HG02759 (cell line): ENCODE measurements around the gene CNPY3.
A peak's percentile ranks its signal among the peaks of the same experiment; 100 is the strongest.
"Not testable (repeated sequence)": the region's sequence is repeated elsewhere in the genome, so short reads cannot be mapped to it uniquely, and the experiment has no call there.

Experiments used
- ATAC-seq: cut with Tn5 transposase; IDR thresholded peaks from one replicate; pipeline ENCODE4 v1.9.1; 2021; ENCODE audit warnings: mild to moderate bottlenecking, moderate library complexity; ENCODE audit not compliant: unreplicated experiment

CNPY3 gene

DNA sequence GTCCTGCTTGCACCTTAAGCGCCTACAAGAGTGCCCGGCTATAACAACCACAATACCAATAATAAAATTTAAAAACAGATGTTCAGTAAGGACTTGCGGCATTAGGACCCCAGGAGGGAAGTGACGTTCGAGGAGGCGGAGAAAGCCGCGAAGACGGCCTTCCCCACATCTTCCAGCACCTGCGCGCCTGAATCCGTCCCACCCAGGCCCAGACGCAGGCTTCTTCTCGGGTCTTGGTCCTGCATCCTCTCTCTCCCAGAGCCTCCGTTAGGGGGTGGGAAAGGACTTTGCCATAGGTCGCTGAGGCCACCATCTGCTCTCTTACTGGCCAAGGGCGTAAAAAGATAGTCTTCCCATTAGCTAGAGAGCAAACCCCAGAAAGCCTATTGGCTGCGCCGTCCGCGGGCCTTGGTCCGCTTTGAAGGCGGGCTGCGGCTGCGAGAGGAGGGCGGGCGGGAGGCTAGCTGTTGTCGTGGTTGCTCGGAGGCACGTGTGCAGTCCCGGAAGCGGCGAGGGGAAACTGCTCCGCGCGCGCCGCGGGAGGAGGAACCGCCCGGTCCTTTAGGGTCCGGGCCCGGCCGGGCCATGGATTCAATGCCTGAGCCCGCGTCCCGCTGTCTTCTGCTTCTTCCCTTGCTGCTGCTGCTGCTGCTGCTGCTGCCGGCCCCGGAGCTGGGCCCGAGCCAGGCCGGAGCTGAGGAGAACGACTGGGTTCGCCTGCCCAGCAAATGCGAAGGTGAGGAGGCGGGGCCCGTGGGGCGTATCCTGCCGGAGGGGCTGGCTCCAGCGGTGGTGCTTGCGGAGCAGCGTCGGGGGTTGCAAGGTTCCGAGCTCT lies at the start of gene CNPY3:
Gene CNPY3, plus strand, starts transcription at position 495 of the 835 bp plus-strand sequence. Its CDS starts 91 bp downstream, at position 586.
- ATAC-seq, result peak; percentile 81

DNA sequence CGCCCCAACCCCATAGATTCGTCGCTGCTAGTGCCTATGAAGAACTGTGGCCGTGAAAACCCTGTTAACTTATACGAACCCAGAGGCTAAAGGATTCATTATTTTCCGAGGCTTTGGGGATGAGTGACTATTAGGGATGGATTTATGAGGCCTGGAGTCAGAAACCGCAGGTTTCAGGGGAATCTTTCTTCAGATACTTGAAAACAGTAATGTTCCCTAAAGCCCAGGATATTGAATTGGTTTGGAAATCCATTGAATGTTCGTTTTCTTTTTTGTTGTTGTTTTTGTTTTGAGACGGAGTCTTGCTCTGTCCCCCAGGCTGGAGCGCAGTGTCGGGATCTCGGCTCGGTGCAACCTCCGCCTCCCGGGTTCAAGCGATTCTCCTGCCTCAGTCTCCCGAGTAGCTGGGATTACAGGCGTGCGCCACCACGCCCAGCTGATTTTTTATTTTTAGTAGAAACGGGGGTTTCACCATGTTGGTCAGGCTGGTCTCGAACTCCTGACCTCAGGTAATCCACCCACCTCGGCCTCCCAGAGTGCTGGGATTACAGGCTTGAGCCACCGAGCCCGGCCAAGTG lies 49.0 kb upstream of the CNPY3 start:
- ATAC-seq, result not testable (repeated sequence)

DNA sequence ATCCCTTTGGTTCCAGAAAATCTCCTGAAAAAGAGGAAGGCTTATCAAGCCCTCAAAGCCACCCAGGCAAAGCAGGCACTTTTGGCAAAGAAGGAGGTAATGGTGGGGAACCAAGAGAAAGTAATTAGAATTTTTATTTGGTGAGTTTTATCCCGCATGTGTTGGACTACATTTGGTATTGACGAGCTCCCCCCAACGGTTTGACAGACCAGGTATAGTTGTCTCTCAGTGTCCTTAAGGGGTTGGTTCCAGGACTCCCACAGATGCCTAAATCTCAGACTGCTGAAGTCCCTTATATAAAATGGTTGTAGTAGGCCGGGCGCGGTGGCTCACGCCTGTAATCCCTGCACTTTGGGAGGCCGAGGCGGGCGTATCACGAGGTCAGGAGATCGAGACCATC lies 48.4 kb upstream of the CNPY3 start:
- not testable (repeated sequence) for ATAC-seq

DNA sequence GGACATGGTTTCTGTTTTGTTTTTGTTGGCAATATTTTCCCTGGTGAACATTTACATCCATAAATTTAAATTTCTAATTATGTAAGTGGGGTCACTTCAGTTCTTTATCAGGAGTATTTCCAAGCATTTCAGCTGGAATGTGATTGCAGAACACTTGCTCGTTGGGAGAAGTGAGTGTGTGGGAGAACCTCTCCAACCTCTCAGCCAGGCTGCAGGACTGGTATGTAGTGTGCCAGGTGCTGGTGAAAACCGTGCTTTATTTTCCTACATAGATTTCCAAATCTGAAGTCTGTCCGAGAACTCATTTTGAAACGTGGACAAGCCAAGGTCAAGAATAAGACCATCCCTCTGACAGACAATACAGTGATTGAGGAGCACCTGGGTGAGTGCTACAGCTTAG lies 43.6 kb upstream of the CNPY3 start:
- ATAC-seq, result no peak

DNA sequence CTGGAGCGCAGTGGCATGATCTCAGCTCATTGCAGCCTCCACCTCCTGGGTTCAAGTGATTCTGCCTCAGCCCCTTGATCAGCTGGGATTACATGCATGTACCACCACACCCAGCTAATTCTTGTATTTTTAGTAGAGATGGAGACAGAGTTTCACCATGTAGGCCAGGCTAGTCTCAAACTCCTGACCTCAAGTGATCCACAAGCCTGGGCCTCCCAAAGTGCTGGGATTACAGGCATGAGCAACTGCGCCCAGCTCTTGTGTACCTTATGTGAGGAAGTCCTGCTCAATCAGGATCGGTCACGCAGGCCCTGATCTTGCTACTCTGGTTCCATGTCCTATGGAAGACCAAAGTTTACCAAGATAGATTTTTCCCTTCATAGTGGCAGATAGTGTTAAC lies 41.1 kb upstream of the CNPY3 start:
- not testable (repeated sequence) for ATAC-seq

DNA sequence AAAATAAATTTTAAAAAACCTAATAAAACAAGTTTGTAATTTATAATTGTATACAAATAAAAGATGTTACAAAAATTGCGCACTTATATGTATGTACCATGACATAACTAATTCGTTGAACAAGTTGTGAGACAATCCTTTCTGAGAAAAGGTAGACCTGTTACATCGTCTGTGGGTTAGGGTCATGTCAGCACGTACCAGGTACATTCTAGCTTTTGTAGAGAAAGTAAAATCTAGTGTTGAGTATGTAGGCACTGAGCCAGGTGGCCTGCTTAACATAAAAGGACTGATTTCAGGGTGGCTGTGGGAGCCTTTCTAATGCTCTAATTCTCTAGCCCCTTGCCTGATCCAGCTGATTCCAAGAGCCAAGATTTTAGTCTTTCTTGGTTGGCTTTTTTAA lies 39.5 kb upstream of the CNPY3 start:
- ATAC-seq, result no peak

DNA sequence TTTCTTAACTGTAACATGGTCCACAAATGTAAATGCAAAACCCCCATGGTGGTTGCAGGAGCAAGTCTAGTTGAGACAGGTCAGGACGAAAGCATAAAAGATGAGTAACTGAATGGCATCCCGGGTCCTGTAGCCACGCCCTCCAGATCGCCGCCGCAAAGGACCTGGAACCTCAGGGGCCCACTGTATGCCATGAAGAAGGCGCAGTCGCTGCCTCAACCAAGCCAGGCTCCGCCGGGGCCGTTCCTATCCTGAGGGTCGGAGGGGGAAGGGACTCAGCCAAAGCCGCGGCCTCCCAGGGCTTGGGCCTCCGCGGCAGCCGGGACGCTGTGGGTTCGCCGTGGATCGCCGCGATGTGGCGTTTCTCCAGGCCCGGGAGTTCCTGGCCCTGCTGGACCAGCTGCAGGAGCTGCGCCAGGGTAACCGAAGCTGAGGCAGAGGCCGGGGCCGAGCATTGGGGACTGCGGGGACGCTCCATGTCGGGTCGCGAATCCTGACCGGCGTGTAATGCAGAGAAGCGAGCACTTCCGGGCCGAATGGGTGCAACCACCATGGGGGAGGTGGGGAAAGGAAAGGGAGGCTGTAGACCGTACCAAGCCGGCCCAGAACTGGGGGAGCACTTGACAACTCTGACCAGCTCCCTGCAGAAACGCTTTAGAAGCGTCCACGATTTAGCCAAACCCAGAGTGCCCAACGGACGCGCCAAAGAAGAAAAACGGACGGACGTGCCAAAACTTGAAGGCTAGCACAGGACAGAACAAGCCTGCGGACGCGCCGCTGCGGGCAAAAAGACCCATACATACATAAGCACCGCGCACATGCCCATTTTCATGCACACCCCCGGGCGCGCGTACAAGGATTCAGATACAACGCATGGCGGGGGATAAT lies 38.7 kb upstream of the CNPY3 start:
- peak; percentile 87 for ATAC-seq

DNA sequence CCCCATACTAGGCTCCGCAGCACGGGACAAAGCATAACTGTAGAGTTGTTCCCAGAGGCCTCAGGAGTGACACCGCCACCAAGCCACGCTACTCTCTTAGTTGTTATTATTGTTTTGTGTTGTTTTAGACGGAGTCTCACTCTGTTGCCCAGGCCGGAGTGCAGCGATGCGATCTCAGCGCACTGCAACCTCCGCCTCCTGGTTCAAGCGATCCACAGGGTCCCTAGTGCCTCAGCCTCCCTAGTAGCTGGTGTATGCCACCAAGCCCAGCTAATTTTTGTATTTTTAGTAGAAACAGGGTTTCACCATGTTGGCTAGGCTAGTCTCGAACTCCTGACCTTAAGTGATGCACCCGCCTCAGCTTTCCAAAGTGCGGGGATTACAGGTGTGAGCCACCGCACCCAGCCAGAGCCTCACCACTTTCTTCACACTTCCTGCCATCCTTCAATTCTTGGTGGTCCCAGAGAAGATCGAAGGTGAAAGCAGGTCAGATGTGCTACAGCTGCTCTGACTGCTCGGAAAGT lies 38.0 kb upstream of the CNPY3 start:
- ATAC-seq, result no peak

DNA sequence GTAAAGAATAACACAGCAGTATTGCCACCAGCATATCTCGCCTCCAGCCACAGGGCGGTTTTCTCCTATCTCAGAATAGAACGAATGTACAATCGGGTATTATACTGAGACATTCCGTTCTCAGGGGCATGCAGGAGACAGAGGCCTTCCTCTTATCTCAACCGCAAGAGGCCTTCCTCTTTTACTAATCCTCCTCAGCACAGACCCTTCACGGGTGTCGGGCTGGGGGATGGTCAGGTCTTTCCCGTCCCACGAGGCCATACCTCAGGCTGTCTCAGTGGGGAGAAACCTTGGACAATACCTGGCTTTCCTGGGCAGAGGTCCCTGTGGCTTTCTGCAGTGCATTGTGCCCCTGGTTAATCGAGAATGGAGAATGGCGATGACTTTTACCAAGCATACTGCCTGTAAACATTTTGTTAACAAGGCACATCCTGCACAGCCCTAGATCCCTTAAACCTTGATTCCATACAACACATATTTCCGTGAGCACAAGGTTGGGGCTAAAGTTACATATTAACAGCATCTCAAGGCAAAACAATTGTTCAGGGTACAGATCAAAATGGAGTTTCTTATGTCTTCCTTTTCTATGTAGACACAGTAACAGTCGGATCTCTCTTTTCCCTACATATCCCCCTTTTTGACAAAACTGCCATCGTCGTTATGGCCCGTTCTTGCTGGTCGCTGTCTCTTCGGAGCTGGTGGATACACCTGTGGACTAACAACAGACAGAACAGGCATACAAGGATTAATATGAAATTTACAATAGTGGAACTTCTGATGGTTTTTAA lies 35.0 kb upstream of the CNPY3 start:
- ATAC-seq, result not testable (repeated sequence)

DNA sequence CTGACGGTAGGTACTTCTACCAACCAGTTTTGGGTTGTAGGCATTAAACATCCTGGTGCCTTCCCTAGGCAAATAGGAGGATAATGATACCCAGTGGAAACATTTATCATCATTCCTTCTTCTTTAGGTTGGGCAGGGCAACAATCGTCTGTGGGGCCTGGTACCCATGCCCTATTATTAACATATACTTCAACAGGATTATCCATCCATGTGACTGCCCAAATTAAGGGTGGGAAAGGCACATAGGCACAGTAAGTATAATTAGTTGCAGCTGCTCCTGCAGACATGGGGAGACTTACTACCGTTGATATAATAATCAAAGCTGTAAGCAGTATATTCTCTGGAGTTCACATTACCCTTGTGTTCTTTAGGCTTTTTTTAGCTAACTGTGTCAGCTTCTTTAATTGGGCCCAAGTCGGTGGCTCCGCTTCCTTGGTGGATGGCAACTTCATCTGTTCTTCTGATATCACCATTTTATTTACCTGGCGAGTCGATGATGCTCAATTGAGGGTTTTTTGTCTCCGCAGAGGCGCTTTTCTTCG lies 33.0 kb upstream of the CNPY3 start:
- no peak for ATAC-seq

DNA sequence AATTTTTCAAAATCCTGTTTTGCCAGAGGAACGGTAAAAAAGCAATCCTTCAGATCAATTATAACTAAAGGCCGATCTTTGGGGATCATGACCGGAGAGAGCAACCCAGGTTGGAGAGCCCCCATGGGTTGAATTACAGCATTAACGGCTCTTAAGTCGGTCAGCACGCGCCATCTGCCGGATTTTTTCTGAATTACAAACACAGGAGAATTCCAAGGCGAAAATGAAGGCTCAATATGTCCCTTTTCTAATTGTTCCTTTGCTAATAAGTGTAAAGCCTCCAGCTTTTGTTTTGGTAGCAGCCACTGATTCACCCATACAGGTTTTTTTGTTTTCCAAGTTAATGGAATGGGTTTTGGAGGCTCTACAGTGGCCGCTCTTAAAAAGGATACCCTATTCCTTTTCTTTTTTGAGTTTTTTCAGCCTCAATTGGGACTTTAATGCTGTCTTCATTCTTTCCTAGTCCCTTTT lies 30.4 kb upstream of the CNPY3 start:
- ATAC-seq, result no peak

DNA sequence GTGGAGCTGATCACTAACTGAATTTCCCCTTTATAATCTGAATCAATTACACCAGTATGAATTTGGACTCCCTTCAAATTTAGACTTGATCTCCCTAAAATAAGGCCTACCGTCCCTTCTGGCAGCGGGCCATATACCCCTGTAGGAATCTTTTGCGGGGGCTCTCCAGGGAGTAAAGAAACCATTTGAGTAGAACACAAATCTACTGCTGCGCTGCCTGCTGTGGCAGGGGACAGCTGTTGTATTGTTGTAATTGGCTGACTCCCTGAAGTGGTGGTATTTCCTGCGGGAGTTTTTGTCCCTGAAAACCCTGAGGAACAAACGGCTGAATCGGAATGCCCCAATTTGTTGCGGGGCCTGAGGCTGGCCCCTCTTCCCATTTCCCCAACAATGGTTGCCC lies 29.4 kb upstream of the CNPY3 start:
- no peak for ATAC-seq

DNA sequence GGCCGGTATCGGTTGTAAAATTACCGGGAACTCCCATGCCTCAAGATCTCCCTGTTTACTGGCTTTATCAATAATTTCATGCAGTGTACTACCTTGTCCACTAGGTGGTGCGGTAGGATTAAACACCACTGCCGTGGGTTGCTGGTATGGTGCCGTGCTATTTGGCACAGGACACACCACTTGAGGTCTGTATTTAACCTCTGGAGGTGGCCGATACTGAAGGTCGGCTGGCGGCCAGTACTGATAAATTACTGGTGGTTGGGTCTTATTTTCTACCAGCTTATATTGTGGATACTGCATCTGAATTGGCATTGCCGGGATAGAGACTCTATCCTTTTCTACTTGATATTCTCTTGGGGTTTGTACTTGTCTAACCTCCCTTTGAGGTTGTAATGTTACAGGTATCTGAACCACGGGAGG lies 27.7 kb upstream of the CNPY3 start:
- ATAC-seq, result peak; percentile 52

DNA sequence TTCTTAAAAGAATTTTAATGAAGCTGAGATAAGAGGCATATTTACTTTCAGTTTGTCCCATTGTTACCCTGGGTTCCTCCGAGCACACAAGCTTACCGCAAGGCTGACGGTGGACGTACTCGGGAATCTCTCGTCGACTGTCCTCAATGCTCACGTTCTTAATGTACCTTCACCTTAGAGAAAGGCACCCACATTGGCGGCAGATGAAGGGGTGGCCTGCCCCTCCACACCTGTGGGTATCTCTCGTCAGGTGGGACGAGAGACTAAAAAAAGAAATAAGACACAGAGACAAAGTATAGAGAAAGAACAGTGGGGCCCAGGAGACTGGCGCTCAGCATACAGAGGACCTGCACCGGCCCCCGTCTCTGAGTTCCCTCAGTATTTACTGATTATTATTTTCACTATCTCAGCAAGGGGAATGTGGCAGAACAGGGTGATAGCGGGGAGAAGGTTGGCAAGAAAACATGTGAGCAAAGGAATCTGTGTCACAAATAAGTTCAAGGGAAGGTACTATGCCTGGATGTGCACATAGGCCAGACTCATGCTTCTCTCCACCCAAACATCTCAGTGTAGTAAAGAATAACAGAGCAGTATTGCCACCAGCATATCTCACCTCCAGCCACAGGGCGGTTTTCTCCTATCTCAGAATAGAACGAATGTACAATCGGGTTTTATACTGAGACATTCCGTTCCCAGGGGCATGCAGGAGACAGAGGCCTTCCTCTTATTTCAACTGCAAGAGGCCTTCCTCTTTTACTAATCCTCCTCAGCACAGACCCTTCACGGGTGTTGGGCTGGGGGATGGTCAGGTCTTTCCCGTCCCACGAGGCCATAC lies 26.6 kb upstream of the CNPY3 start:
- ATAC-seq, result not testable (repeated sequence)

DNA sequence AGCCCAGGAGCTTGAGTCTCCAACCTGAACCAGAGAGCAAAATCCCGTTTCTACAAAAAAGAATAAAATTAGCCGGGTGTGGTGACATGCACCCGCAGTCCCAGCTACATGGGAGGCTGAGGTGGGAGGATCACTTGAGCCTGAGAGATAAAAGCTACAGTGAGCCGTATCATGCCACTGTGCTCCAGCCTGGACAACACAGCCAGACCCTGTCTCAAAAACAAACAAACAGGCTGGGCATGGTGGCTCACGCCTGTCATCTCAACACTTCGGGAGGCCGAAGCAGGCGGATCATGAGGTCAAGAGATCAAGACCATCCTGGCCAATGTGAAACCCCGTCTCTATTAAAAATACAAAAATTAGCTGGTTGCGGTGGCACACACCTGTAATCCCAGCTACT lies 24.8 kb upstream of the CNPY3 start:
- ATAC-seq, result no peak

DNA sequence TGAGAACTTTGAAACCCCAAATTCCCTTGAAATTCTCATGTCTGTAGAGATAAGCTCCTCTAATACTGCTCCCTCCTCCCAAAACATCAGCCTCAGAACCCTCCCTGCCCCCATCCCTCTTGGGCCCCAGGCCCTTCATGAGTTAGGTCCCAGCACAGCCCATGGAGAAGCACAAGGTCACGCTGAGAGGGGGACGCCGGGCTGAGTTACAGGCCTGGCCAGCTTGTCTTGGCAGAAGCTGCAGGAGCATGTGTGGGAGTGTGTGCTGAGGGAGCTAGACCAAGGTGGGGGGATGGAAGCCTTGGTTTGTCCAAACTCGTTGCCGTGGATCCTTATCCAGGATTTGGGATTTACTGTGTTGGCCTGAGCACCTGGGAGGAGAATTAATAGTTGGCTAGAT lies 21.9 kb upstream of the CNPY3 start:
- no peak for ATAC-seq

DNA sequence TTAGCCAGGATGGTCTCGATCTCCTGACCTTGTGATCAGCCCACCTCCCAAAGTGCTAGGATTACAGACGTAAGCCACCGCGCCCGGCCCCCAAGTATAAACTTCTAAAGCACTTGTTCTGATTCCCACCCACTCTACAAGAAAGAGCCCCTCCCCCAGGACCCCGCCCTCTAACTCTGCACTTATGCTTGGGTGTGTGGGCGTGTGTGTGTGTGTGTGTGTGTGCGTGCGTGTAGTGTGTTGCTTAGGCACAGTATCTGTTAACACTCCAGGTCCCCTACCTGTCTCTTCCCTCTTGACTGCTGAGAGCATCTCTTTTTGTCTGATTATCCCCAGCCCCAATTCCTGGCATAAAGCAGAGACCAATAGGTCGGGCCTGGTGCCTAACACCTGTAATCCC lies 19.4 kb upstream of the CNPY3 start:
- no peak for ATAC-seq

DNA sequence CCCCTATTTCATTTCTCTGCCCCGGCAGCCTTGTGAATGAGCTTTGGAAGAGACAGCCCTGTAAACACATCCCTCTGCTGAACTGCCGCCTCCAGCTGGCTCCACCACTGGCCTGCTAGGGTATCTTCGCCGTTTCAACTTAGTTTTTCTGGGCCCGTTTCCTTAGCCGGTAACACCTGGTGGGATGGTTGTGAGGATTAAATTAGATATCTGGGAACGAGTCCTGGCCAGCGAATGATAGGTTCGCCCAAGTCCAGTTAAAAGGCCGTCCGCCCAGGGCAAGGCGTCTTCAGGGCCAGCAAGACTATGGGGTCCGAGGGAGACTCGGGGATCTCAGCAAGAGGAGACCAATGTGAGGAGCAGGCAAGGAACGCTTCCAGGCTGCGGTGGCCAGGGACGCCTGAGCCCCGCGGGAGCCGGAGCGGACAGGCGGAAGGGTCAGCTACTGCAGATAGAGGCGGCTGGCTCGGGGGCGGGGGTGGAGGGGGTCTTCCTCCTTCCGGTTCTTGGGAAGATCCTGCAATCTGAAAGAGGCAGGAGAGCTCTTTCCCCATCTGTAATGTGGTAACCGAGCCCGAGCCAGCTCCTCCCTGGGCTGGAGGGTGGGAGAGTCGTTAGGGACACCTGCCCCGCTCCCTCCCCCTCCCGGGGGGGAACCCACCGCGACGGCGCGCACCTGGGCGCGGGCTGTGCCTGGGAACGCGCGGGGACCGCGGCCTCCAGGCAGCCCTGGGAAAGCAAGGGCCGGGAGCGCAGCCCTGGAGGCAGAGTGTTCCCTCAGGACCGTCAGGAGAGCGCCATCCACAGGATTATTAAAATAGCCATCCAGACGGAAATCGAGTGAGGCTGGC lies 17.9 kb upstream of the CNPY3 start:
- ATAC-seq, result no peak
